Neural crest cell (in vitro differentiated cells): ENCODE data around the gene POLR2J. TPM values are rescaled to one million over a fixed set of nuclear protein-coding genes. Genes with fewer than 3 reads are reported as not detected.
"Not testable (repeated sequence)": the region's sequence is repeated elsewhere in the genome, so short reads cannot be mapped to it uniquely, and the experiment has no call there.

ENCODE experiments used
- DNase-seq: peaks from one replicate; pipeline ENCODE4 v3.0.0; 2021; ENCODE audit warnings: low read depth, mixed read lengths, low spot score
- H3K27ac Mint-ChIP-seq: one replicate; pipeline ENCODE4 v1.8.0; 2021; ENCODE audit warnings: mild to moderate bottlenecking, mixed read lengths; ENCODE audit not compliant: unreplicated experiment
- H3K27me3 Mint-ChIP-seq: 2 replicates; pipeline ENCODE4 v1.8.0; 2021; ENCODE audit warnings: low read depth, mild to moderate bottlenecking, mixed read lengths
- H3K36me3 Mint-ChIP-seq: 2 replicates; pipeline ENCODE4 v1.8.0; 2021; ENCODE audit warnings: low read depth, mild to moderate bottlenecking, mixed read lengths
- H3K4me1 Mint-ChIP-seq: 2 replicates; pipeline ENCODE4 v1.8.0; 2021; ENCODE audit warnings: mixed read lengths
- H3K4me3 Mint-ChIP-seq: one replicate; pipeline ENCODE4 v1.8.0; 2021; ENCODE audit warnings: mild to moderate bottlenecking, mixed read lengths
- H3K9me3 Mint-ChIP-seq: 2 replicates; pipeline ENCODE4 v1.8.0; 2021; ENCODE audit warnings: mixed read lengths
- total RNA-seq: library from RNA; stranded (reverse); gene quantifications from 2 replicates; pipeline ENCODE4 v1.2.1, GENCODE V29; 2021
- TF ChIP-seq, protein P1 (sequence below): fragments of 200-600 bp; sonication (generic); conservative IDR thresholded peaks from 2 replicates; pipeline ENCODE4 v1.5.0; 2021; ENCODE audit warnings: antibody characterized with exemption, mild to moderate bottlenecking

The POLR2J gene
- total RNA-seq, 1 donor from 2014 or later = 61.1 TPM

- H3K36me3 Mint-ChIP-seq = not testable (repeated sequence)
Measured at GRCh38 chr7:102484317-102484716, 5.6 kb upstream of the POLR2J start.

GRCh38 chr7:102481962-102482361 lies 3.2 kb upstream of the POLR2J start:
- not testable (repeated sequence) for H3K9me3 Mint-ChIP-seq, H3K27ac Mint-ChIP-seq, DNase-seq

More at GRCh38 chr7:102484317-102484716, 5.6 kb upstream of the POLR2J start:
- H3K4me3 Mint-ChIP-seq, H3K9me3 Mint-ChIP-seq, DNase-seq, H3K4me1 Mint-ChIP-seq, H3K27ac Mint-ChIP-seq, H3K27me3 Mint-ChIP-seq: not testable (repeated sequence)

DNA sequence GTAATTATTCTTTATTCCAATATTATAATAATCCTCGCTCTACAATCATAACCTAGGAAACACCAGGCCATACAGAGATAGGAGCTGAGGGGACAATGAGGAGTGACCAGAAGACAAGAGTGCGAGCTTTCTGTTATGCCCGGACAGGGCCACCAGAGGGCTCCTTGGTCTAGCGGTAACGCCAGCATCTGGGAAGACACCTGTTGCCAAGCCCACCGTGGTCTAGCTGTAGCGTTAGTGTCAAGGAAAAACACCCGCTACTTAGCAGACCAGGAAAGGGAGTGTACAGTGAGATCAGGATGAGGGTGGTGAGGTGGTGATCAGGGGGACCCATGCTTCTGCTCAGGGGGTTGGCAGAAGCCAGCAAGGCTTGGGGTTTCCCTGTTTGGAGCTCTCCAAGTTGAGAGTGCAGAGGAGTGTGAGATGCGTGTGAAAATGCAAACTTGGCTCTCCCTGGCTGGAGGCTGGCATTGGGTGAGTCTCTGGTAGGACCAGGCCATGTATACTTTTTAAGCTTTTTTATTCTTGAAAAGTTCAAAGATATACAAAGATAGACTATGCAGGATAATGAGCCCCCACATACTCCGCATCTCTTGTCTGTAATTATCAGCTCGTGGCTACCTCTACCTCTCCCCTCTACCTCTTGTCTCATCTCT lies 1.4 kb upstream of the POLR2J start:
- H3K4me1 Mint-ChIP-seq, H3K27me3 Mint-ChIP-seq, H3K4me3 Mint-ChIP-seq, H3K36me3 Mint-ChIP-seq, H3K27ac Mint-ChIP-seq, H3K9me3 Mint-ChIP-seq: not testable (repeated sequence)
- DNase-seq = peak; percentile 61
- TF ChIP-seq, protein P1, sequence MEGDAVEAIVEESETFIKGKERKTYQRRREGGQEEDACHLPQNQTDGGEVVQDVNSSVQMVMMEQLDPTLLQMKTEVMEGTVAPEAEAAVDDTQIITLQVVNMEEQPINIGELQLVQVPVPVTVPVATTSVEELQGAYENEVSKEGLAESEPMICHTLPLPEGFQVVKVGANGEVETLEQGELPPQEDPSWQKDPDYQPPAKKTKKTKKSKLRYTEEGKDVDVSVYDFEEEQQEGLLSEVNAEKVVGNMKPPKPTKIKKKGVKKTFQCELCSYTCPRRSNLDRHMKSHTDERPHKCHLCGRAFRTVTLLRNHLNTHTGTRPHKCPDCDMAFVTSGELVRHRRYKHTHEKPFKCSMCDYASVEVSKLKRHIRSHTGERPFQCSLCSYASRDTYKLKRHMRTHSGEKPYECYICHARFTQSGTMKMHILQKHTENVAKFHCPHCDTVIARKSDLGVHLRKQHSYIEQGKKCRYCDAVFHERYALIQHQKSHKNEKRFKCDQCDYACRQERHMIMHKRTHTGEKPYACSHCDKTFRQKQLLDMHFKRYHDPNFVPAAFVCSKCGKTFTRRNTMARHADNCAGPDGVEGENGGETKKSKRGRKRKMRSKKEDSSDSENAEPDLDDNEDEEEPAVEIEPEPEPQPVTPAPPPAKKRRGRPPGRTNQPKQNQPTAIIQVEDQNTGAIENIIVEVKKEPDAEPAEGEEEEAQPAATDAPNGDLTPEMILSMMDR = peak; percentile 43

More at GRCh38 chr7:102481962-102482361, 3.2 kb upstream of the POLR2J start:
- not testable (repeated sequence) for H3K36me3 Mint-ChIP-seq, H3K4me1 Mint-ChIP-seq, H3K27me3 Mint-ChIP-seq, H3K4me3 Mint-ChIP-seq

DNA sequence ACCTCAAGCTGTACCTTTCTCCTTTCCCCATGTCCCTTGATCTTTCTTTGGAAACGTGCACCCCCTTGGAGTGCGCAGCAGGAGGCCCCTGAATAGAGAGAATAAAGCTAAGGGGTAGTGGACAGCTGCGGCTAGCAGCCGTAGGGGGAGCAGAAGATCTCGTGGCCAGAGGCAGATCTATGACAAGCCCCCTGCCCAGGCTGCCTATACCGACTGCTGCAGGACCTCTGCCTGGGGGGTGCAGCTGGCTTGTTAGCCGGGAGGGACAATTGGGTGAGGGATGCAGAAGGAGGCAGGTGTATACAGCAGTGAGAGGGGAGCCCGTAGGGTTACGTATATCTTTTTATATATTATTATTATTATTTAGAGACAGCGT lies 475 bp upstream of the POLR2J start:
- H3K27ac Mint-ChIP-seq, DNase-seq, H3K36me3 Mint-ChIP-seq, H3K9me3 Mint-ChIP-seq, H3K4me1 Mint-ChIP-seq, H3K27me3 Mint-ChIP-seq, H3K4me3 Mint-ChIP-seq: not testable (repeated sequence)

- not testable (repeated sequence) for H3K36me3 Mint-ChIP-seq, DNase-seq, H3K27me3 Mint-ChIP-seq, H3K4me1 Mint-ChIP-seq, H3K4me3 Mint-ChIP-seq, H3K27ac Mint-ChIP-seq, H3K9me3 Mint-ChIP-seq
Measured at GRCh38 chr7:102474736-102475435, 3.8 kb downstream of the POLR2J start.

DNA sequence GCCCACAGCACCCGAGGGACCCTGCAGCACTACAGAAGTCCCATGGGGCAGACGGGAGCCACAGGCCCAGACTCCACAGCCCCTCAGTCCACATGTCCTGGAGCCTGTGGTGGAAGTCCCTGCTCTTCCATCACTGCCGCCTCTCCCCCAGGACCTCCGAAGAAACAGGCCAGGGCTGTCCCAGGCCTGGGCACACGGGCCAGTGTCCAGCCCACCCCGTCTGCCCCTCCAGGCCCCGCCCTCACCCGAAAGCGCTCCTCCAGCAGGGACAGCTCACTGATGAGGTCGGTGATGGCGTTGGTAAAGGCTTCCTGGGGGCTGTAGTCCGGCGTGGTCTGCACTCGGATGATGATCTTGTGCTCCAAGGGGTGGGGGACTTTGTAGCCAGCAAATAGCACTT lies 4.6 kb downstream of the POLR2J start:
- H3K9me3 Mint-ChIP-seq, H3K36me3 Mint-ChIP-seq, H3K4me1 Mint-ChIP-seq, H3K27me3 Mint-ChIP-seq, H3K4me3 Mint-ChIP-seq, H3K27ac Mint-ChIP-seq, DNase-seq: not testable (repeated sequence)

DNA sequence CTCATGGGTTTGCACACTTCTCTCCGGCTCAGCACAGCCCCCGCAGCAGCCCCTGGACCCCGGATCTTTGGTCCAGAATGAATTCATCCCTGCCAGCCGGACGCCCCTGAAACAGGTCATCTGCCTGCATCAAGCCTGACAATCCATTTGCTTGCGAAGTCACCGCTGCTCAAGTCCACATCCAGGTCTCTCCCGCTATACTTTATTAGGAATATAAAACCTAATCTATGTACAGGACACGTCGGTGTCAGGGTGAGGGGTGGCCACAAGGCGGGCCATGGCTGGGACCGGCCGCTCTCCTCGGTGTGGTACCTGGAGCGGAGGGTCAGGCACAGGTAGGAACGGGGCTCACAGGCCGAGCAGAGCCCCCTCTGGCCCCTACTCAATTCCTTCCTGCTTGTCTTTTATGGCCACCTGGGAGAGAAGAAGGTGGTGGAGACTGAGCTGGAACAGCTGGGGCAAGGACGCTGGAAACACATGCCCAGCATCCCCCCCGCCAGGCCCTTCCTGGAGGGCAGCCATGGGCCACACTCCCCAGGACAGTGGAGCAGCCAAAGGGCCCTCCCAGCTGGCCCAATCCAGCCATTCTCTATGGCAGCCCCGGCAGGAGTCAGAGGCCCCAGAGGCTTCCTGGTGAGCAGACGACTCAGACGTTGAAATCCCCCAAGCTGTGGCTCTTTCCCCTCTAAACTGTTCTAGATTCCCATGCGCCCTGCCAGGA lies 5.3 kb downstream of the POLR2J start:
- no peak for DNase-seq

More for the DNA sequence above, 5.3 kb downstream of the POLR2J start:
- H3K27ac Mint-ChIP-seq = no peak overlapping the region
- H3K4me3 Mint-ChIP-seq = no peak overlapping the region
- no peaks in the 10 kb centered on the region for H3K36me3 Mint-ChIP-seq
- no peaks in the 10 kb centered on the region for H3K9me3 Mint-ChIP-seq
- no peaks in the 10 kb centered on the region for H3K27me3 Mint-ChIP-seq
- no peaks in the 10 kb centered on the region for H3K4me1 Mint-ChIP-seq
- TF ChIP-seq, protein P1 = no peak
